ENCODE results near the gene RPTN.
A peak's percentile ranks its signal among the peaks of the same experiment; 100 is the strongest.

Gene RPTN

GRCh38 chr1:152125834-152126443, 33.1 kb downstream of the RPTN start:
- H3K27ac ChIP-seq, result no peak overlapping the region
- TF ChIP-seq, protein P1, sequence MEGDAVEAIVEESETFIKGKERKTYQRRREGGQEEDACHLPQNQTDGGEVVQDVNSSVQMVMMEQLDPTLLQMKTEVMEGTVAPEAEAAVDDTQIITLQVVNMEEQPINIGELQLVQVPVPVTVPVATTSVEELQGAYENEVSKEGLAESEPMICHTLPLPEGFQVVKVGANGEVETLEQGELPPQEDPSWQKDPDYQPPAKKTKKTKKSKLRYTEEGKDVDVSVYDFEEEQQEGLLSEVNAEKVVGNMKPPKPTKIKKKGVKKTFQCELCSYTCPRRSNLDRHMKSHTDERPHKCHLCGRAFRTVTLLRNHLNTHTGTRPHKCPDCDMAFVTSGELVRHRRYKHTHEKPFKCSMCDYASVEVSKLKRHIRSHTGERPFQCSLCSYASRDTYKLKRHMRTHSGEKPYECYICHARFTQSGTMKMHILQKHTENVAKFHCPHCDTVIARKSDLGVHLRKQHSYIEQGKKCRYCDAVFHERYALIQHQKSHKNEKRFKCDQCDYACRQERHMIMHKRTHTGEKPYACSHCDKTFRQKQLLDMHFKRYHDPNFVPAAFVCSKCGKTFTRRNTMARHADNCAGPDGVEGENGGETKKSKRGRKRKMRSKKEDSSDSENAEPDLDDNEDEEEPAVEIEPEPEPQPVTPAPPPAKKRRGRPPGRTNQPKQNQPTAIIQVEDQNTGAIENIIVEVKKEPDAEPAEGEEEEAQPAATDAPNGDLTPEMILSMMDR (IDR thresholded peaks at IDR 0.05), result no peak
- TF ChIP-seq ZFX (IDR thresholded peaks at IDR 0.05; ENCODE audit: borderline replicate concordance), result no peak

GRCh38 chr1:152118915-152119314, 40.1 kb downstream of the RPTN start:
- no peak for TF ChIP-seq ZFX (IDR thresholded peaks at IDR 0.05; ENCODE audit: borderline replicate concordance)
- TF ChIP-seq, protein P1 (IDR thresholded peaks at IDR 0.05), result no peak
- no peak overlapping the region for H3K27ac ChIP-seq

DNA sequence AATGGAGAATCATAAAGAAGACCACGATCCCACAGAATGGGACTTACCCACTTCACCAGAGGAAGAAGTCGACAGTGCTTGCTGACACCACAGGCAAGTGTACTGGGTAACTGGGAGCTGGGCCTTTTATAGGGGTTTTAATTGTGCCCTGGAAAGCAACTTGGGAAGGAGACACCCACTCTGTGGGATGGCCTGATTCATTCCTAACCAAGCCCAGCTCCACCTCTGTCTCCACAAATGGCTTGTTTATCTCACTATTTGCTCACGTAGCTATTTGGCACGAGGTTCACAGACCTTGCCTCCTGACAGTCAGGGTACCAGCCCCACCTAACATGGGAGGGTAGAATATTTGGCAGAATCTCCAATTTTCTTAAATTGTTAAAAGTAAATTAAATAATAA, 43.7 kb downstream of the RPTN start, which contains the start of gene TCHH:
TSS of gene TCHH (minus strand) at position 101 of the 400 bp plus-strand sequence. CDS start 1,364 bp downstream, outside the sequence.
- TF ChIP-seq, protein P1 (IDR thresholded peaks at IDR 0.05), result no peak
- TF ChIP-seq ZFX (IDR thresholded peaks at IDR 0.05; ENCODE audit: borderline replicate concordance), result no peak
- no peak within 1 kb of the TSS for H3K27ac ChIP-seq

DNA sequence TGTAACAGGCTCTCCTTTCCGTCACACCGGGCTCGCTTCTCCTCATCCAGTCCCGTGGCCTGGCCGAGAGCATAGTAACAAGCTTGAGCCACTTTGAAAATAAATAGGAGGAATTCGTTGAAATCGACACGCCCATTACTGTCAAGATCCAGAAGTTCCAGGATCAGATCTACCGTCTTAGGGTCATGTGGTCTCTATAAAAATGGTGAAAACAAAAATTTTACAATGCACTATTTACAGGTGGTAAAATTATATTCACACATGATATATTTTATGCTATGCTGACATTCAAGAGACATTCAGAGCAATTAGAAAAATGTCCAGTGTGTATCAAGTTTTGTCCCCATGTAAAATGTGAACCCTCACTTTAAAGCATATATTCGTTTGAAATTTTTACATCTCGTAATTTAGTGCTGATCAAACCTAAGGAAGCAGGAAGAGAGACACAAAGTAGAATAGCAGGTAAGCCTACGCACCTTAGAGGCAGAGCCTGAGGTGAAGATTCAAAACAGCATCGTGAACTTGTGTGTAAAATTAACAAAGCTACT, 46.1 kb downstream of the RPTN start:
- no peak for TF ChIP-seq ZFX (IDR thresholded peaks at IDR 0.05; ENCODE audit: borderline replicate concordance)
- TF ChIP-seq, protein P1 (IDR thresholded peaks at IDR 0.05), result 0 out of 2 replicates have a peak, but pooled peaks have one; percentile 6
- no peak overlapping the region for H3K27ac ChIP-seq

GRCh38 chr1:152112101-152112884, 46.7 kb downstream of the RPTN start:
- TF ChIP-seq, protein P1 (IDR thresholded peaks at IDR 0.05), result peak; percentile 37
- no peak for TF ChIP-seq ZFX (IDR thresholded peaks at IDR 0.05; ENCODE audit: borderline replicate concordance)
- H3K27ac ChIP-seq, result no peak overlapping the region

- H3K27ac ChIP-seq, result peak overlapping the region; percentile 66
- no peak for TF ChIP-seq ZFX (IDR thresholded peaks at IDR 0.05; ENCODE audit: borderline replicate concordance)
- TF ChIP-seq, protein P1 (IDR thresholded peaks at IDR 0.05), result no peak
These were observed 47.5 kb downstream of the RPTN start for GRCh38 chr1:152111515-152111968.

Data from 22Rv1 (cell line).